ENCODE data around the gene SMIM36. TPM values are rescaled to one million over a fixed set of nuclear protein-coding genes. Genes with fewer than 3 reads are reported as not detected.

SMIM36 gene
- total RNA-seq, 4 donors from 2014 or later: not detected

DNA sequence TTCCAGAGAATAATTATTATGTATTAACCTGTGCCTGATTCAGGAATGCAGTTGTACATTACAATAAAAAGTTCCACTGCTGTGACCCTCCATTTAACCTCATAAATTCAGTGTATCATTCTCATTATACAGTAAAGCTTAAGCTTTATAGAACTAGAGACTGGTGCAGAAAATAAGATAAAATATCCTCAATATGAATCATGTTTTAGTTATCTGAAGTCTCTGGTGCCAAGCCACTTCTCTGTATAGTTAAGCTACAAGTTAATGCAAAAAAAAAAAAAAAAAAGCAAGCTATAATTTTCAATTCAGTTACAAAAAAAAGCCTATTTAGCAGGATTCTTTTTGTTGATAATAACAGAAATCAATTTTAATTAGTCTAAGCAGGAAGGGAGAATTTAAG is 22.4 kb upstream of the SMIM36 start:
- intact Hi-C loops (cut with DNase I): no loop called here
- Histone ChIP-seq H3K27me3 (no peaks in the 10 kb centered on the region), H3K36me3 (no peaks in the 10 kb centered on the region), H3K27ac (replicated peaks in 1 of 4) (no peak overlapping the region), H3K4me1 (no peaks in the 10 kb centered on the region), H3K4me3 (no peak overlapping the region), H3K9me3 (no peaks in the 10 kb centered on the region)
- DNase-seq (ENCODE audit: extremely low spot score): no peak
- TF ChIP-seq EP300 (IDR thresholded peaks at IDR 0.05): no peak
- no peak for TF ChIP-seq POLR2A (IDR thresholded peaks at IDR 0.05; ENCODE audit: low read depth)
- no peak for TF ChIP-seq POLR2AphosphoS5 (IDR thresholded peaks at IDR 0.05)
- TF ChIP-seq, protein P1, sequence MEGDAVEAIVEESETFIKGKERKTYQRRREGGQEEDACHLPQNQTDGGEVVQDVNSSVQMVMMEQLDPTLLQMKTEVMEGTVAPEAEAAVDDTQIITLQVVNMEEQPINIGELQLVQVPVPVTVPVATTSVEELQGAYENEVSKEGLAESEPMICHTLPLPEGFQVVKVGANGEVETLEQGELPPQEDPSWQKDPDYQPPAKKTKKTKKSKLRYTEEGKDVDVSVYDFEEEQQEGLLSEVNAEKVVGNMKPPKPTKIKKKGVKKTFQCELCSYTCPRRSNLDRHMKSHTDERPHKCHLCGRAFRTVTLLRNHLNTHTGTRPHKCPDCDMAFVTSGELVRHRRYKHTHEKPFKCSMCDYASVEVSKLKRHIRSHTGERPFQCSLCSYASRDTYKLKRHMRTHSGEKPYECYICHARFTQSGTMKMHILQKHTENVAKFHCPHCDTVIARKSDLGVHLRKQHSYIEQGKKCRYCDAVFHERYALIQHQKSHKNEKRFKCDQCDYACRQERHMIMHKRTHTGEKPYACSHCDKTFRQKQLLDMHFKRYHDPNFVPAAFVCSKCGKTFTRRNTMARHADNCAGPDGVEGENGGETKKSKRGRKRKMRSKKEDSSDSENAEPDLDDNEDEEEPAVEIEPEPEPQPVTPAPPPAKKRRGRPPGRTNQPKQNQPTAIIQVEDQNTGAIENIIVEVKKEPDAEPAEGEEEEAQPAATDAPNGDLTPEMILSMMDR (IDR thresholded peaks at IDR 0.05): no peak

DNA sequence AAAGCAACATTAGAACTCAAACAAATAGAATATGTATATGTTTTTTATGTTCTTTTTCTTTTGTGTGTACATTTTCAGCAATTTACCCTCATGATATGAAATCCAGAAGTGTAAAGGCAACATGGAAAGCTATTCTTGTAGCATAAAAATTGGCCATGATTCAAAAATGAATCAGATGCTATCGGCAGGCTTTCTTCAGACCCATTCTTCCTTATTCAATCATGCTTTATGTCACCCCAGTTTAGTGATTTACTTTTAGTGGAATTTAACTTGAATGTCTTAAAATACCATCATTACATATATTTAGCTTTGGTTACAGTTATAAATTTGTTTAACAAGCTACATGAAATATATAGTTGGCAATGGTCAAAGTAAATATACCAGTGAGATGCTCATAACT is 21.4 kb upstream of the SMIM36 start:
- no peaks in the 10 kb centered on the region for H3K27me3 ChIP-seq
- no peaks in the 10 kb centered on the region for H3K36me3 ChIP-seq
- 58% methylated on average over 1 of the region's 1 CpG for WGBS
- H3K27ac ChIP-seq (replicated peaks in 1 of 4): no peak overlapping the region
- TF ChIP-seq EP300 (IDR thresholded peaks at IDR 0.05) (no peak), POLR2A (IDR thresholded peaks at IDR 0.05; ENCODE audit: low read depth) (no peak), POLR2AphosphoS5 (IDR thresholded peaks at IDR 0.05) (no peak)
- TF ChIP-seq, protein P1 (IDR thresholded peaks at IDR 0.05): no peak
- DNase-seq (ENCODE audit: extremely low spot score): no peak
- no peak overlapping the region for H3K4me3 ChIP-seq
- H3K4me1 ChIP-seq: no peaks in the 10 kb centered on the region
- H3K9me3 ChIP-seq: no peaks in the 10 kb centered on the region
- intact Hi-C loops (cut with DNase I): no loop called here

DNA sequence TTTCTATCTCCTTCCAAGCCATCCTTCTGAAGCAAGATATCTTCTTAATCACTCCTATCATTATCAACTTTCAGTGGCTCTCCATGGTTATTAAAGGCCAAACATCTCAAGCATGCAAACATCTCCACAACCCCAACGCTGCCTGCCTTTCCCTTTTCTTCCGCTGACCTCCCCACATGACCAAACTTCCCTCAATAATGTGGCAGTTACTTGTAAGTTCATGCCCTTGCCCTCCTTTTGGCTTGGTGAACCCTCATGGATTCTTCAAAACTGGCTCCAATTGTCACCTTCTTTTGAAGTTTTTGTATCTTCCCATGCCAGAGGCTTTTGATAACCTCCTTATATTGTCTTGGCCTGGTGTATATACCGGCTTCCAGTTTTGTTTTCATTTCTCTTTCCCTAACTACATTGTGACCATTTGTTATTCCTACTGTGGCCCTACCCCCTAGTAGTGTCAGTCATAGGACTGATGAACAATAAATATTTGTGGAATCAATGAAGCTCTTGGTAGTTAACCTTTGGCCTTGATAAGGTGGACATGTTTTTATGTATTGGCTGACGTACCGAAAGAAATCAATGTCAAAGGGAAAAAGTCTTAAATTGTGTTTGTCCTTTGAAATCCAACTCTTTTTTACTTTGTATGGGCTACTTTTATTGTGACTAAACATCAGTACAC is 19.9 kb upstream of the SMIM36 start:
- H3K27me3 ChIP-seq: no peaks in the 10 kb centered on the region
- DNase-seq (ENCODE audit: extremely low spot score): no peak
- intact Hi-C loops (cut with DNase I): no loop called here
- H3K4me3 ChIP-seq: no peak overlapping the region
- peaks cover 0 to 4% (median 0%) of the 10 kb centered on the region in 4 donors for H3K4me1 ChIP-seq
- no peaks in the 10 kb centered on the region for H3K36me3 ChIP-seq
- H3K27ac ChIP-seq (replicated peaks in 1 of 4): no peak overlapping the region
- 86% methylated on average over 5 of the region's 5 CpGs for WGBS
- TF ChIP-seq, protein P1 (IDR thresholded peaks at IDR 0.05): no peak
- TF ChIP-seq POLR2AphosphoS5 (IDR thresholded peaks at IDR 0.05) (no peak), EP300 (IDR thresholded peaks at IDR 0.05) (no peak), POLR2A (IDR thresholded peaks at IDR 0.05; ENCODE audit: low read depth) (no peak)
- no peaks in the 10 kb centered on the region for H3K9me3 ChIP-seq

DNA sequence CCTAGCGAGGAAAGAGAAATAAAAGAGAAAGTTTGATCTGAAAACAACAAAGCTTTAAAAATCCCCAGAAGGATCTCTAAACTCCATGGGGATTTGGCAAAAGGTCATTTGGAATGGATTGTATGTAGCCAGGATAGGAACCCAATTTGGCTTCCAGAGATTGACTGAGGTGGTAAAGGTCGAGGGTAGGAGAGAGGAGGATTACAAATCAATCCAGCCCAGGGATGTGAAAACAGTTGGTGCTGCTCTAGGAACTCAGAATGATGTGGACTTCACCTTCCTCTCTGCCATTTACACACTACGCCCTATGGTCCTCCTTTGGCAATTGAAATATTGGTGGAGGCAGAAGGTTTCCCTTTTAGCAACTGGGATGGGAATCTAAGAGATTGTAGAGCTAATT is 18.8 kb upstream of the SMIM36 start:
- no peaks in the 10 kb centered on the region for H3K36me3 ChIP-seq
- peaks cover 0 to 4% (median 0%) of the 10 kb centered on the region in 4 donors for H3K4me1 ChIP-seq
- no peak overlapping the region for H3K27ac ChIP-seq (replicated peaks in 1 of 4)
- WGBS: 81% methylated on average over 3 of the region's 3 CpGs
- no peaks in the 10 kb centered on the region for H3K9me3 ChIP-seq
- intact Hi-C loops (cut with DNase I): no loop called here
- no peak for DNase-seq (ENCODE audit: extremely low spot score)
- TF ChIP-seq EP300 (IDR thresholded peaks at IDR 0.05) (no peak), POLR2A (IDR thresholded peaks at IDR 0.05; ENCODE audit: low read depth) (no peak), POLR2AphosphoS5 (IDR thresholded peaks at IDR 0.05) (no peak)
- TF ChIP-seq, protein P1 (IDR thresholded peaks at IDR 0.05): no peak
- H3K27me3 ChIP-seq: no peaks in the 10 kb centered on the region
- no peak overlapping the region for H3K4me3 ChIP-seq
